K562 (cell line): ENCODE results near the gene CDH2. TPM values are rescaled to one million over a fixed set of nuclear protein-coding genes. Genes with fewer than 3 reads are reported as not detected.

ENCODE experiments used
- C11orf30 ChIP-seq: fragments of 450-650 bp; IDR thresholded peaks from 2 replicates; pipeline ENCODE4 v1.6.1; 2016; ENCODE audit warnings: low read depth, mild to moderate bottlenecking
- HOXB6 ChIP-seq: fragments of 250-450 bp; sonication (Bioruptor Pico); IDR thresholded peaks from 2 replicates; pipeline ENCODE4 v1.5.1; 2022; ENCODE audit warnings: mild to moderate bottlenecking, borderline replicate concordance
- ZNF197 ChIP-seq: fragments of 200-800 bp; sonication (Bioruptor generic); IDR thresholded peaks from 2 replicates; pipeline ENCODE4 v1.6.1; 2016; ENCODE audit warnings: low read depth, missing genetic modification characterization, missing compliant biosample characterization
- ZZZ3 ChIP-seq: fragments of 450-650 bp; IDR thresholded peaks from 2 replicates; pipeline ENCODE4 v1.6.1; 2016; ENCODE audit warnings: antibody characterized with exemption, mild to moderate bottlenecking, moderate library complexity
- polyA plus RNA-seq, 8 experiments: library from polyadenylated mRNA; depleted of rRNA in 4 of 8; stranded (reverse) in 5 of 8; unstranded in 3 of 8; fragments of >200 nt; fragmentation: Nextera tagmentation in 2 of 8; fragmentation: Illumina TruSeq in 1 of 8; extraction: Ambion mirVana in 2 of 8; extraction: Trizol in 1 of 8; gene quantifications; 2 replicates each; pipeline versions ENCODE4 v1.2.1 to v1.2.3, GENCODE V29; 2011 to 2014; ENCODE audit warnings: inconsistent platforms in 1 of 8, missing spikeins in 1 of 8
- total RNA-seq, 7 experiments: library from RNA; depleted of rRNA in 6 of 7; stranded (reverse); fragments of >200 nt in 6 of 7; fragmentation: Illumina TruSeq in 2 of 7; extraction: Trizol in 2 of 7; gene quantifications; 2 replicates each; pipeline versions ENCODE4 v1.2.1 to v1.2.3, GENCODE V29; 2011 to 2021; ENCODE audit warnings: low replicate concordance in 1 of 7
- TF ChIP-seq, protein P1 (sequence below): fragments of 450-650 bp; IDR thresholded peaks from 2 replicates; pipeline ENCODE4 v1.6.1; 2016; ENCODE audit warnings: mild to moderate bottlenecking, moderate library complexity

The CDH2 gene
- total and polyA plus RNA-seq, 9 of the 15 experiments (the other 6 are each of a cell fraction or from before 2014, with no cell fraction given), result 0.04 TPM; not detected in 8

- TF ChIP-seq C11orf30 (no peak), ZZZ3 (no peak), HOXB6 (CRISPR knock-in tag) (no peak), ZNF197 (CRISPR knock-in tag) (no peak)
- TF ChIP-seq, protein P1, sequence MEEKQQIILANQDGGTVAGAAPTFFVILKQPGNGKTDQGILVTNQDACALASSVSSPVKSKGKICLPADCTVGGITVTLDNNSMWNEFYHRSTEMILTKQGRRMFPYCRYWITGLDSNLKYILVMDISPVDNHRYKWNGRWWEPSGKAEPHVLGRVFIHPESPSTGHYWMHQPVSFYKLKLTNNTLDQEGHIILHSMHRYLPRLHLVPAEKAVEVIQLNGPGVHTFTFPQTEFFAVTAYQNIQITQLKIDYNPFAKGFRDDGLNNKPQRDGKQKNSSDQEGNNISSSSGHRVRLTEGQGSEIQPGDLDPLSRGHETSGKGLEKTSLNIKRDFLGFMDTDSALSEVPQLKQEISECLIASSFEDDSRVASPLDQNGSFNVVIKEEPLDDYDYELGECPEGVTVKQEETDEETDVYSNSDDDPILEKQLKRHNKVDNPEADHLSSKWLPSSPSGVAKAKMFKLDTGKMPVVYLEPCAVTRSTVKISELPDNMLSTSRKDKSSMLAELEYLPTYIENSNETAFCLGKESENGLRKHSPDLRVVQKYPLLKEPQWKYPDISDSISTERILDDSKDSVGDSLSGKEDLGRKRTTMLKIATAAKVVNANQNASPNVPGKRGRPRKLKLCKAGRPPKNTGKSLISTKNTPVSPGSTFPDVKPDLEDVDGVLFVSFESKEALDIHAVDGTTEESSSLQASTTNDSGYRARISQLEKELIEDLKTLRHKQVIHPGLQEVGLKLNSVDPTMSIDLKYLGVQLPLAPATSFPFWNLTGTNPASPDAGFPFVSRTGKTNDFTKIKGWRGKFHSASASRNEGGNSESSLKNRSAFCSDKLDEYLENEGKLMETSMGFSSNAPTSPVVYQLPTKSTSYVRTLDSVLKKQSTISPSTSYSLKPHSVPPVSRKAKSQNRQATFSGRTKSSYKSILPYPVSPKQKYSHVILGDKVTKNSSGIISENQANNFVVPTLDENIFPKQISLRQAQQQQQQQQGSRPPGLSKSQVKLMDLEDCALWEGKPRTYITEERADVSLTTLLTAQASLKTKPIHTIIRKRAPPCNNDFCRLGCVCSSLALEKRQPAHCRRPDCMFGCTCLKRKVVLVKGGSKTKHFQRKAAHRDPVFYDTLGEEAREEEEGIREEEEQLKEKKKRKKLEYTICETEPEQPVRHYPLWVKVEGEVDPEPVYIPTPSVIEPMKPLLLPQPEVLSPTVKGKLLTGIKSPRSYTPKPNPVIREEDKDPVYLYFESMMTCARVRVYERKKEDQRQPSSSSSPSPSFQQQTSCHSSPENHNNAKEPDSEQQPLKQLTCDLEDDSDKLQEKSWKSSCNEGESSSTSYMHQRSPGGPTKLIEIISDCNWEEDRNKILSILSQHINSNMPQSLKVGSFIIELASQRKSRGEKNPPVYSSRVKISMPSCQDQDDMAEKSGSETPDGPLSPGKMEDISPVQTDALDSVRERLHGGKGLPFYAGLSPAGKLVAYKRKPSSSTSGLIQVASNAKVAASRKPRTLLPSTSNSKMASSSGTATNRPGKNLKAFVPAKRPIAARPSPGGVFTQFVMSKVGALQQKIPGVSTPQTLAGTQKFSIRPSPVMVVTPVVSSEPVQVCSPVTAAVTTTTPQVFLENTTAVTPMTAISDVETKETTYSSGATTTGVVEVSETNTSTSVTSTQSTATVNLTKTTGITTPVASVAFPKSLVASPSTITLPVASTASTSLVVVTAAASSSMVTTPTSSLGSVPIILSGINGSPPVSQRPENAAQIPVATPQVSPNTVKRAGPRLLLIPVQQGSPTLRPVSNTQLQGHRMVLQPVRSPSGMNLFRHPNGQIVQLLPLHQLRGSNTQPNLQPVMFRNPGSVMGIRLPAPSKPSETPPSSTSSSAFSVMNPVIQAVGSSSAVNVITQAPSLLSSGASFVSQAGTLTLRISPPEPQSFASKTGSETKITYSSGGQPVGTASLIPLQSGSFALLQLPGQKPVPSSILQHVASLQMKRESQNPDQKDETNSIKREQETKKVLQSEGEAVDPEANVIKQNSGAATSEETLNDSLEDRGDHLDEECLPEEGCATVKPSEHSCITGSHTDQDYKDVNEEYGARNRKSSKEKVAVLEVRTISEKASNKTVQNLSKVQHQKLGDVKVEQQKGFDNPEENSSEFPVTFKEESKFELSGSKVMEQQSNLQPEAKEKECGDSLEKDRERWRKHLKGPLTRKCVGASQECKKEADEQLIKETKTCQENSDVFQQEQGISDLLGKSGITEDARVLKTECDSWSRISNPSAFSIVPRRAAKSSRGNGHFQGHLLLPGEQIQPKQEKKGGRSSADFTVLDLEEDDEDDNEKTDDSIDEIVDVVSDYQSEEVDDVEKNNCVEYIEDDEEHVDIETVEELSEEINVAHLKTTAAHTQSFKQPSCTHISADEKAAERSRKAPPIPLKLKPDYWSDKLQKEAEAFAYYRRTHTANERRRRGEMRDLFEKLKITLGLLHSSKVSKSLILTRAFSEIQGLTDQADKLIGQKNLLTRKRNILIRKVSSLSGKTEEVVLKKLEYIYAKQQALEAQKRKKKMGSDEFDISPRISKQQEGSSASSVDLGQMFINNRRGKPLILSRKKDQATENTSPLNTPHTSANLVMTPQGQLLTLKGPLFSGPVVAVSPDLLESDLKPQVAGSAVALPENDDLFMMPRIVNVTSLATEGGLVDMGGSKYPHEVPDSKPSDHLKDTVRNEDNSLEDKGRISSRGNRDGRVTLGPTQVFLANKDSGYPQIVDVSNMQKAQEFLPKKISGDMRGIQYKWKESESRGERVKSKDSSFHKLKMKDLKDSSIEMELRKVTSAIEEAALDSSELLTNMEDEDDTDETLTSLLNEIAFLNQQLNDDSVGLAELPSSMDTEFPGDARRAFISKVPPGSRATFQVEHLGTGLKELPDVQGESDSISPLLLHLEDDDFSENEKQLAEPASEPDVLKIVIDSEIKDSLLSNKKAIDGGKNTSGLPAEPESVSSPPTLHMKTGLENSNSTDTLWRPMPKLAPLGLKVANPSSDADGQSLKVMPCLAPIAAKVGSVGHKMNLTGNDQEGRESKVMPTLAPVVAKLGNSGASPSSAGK, result no peak
Observed at GRCh38 chr18:28128659-28128980, 48.3 kb downstream of the CDH2 start (continued).
